NCI-H82 treated with DMSO at 0.1 percent for 48 hours (cell line): ENCODE results near the gene TMEM198.
A peak's percentile ranks its signal among the peaks of the same experiment; 100 is the strongest.

ENCODE experiments used
- DNase-seq: peaks from one replicate; lab custom pipeline; 2025; ENCODE audit not compliant: unreplicated experiment; lab: John Stamatoyannopoulos, UW

TMEM198 gene

GRCh38 chr2:219575566-219576504 lies 32.0 kb downstream of the TMEM198 start:
- no peak for DNase-seq

GRCh38 chr2:219576505-219577388 lies 32.9 kb downstream of the TMEM198 start:
- peak; percentile 22 for DNase-seq

GRCh38 chr2:219578811-219579613 lies 35.2 kb downstream of the TMEM198 start:
- DNase-seq: no peak

- no peak for DNase-seq
Measured at GRCh38 chr2:219581346-219581745, 37.5 kb downstream of the TMEM198 start.

- DNase-seq: no peak
Measured at GRCh38 chr2:219591091-219591490, 47.3 kb downstream of the TMEM198 start.

- no peak for DNase-seq
Measured at GRCh38 chr2:219592736-219593135, 48.9 kb downstream of the TMEM198 start.

GRCh38 chr2:219593154-219593553 lies 49.3 kb downstream of the TMEM198 start:
- no peak for DNase-seq

GRCh38 chr2:219595256-219595655 lies 51.4 kb downstream of the TMEM198 start:
- no peak for DNase-seq

- DNase-seq: no peak
Measured at GRCh38 chr2:219596954-219597551, 53.2 kb downstream of the TMEM198 start.

- peak; percentile 89 for DNase-seq
Measured at GRCh38 chr2:219597552-219598307, 53.9 kb downstream of the TMEM198 start, which contains the start of gene STK11IP. STK11IP (plus strand) TSS chr2:219597857; CDS start chr2:219598120, 263 bp downstream.

- DNase-seq: no peak
Measured at GRCh38 chr2:219598308-219599078, 54.7 kb downstream of the TMEM198 start.
